Neural cell (in vitro differentiated cells): Measurements from ENCODE around the gene MYBPHL. TPM values are rescaled to one million over a fixed set of nuclear protein-coding genes. Genes with fewer than 3 reads are reported as not detected.
A peak's percentile ranks its signal among the peaks of the same experiment; 100 is the strongest.

ENCODE experiments used
- H2AFZ ChIP-seq: fragments of 200-600, 300-800 bp; sonication (generic), shearing (Covaris generic); 2 replicates; pipeline ENCODE4 v1.6.0; 2014; ENCODE audit warnings: low read depth, mild to moderate bottlenecking, antibody characterized with exemption, low read length, moderate library complexity
- H3F3A ChIP-seq: fragments of 200-600 bp; shearing (Covaris generic); 2 replicates; pipeline ENCODE4 v1.6.1; 2016; ENCODE audit warnings: mild to moderate bottlenecking, moderate library complexity, mixed read lengths, antibody characterized with exemption, low read length; ENCODE audit not compliant: insufficient read depth, poor library complexity, severe bottlenecking
- H3K27ac ChIP-seq: fragments of 200-600, 300-800 bp; sonication (generic), shearing (Covaris generic); 2 replicates; pipeline ENCODE4 v1.5.1; 2014; ENCODE audit warnings: mild to moderate bottlenecking, low read length, moderate library complexity
- H3K27me3 ChIP-seq: fragments of 300-800, 200-600 bp; sonication (generic), shearing (Covaris generic); 2 replicates; pipeline ENCODE4 v1.6.0; 2014; ENCODE audit warnings: mild to moderate bottlenecking, low read depth, low read length, moderate library complexity; ENCODE audit not compliant: insufficient read depth
- H3K36me3 ChIP-seq: fragments of 300-800, 200-600 bp; sonication (generic), shearing (Covaris generic); 2 replicates; pipeline ENCODE4 v1.5.1; 2014; ENCODE audit warnings: mild to moderate bottlenecking, antibody characterized with exemption, low read length, moderate library complexity; ENCODE audit not compliant: insufficient read depth
- H3K4me2 ChIP-seq: fragments of 300-800, 200-600 bp; sonication (generic), shearing (Covaris generic); 2 replicates; pipeline ENCODE4 v1.6.0; 2014; ENCODE audit warnings: mild to moderate bottlenecking, low read length
- H3K4me3 ChIP-seq: fragments of 300-800, 200-600 bp; sonication (generic), shearing (Covaris generic); 2 replicates; pipeline ENCODE4 v1.5.1; 2014; ENCODE audit warnings: mild to moderate bottlenecking, low read length, moderate library complexity
- H3K79me2 ChIP-seq: fragments of 200-600 bp; shearing (Covaris generic); replicated peaks from 2 replicates; pipeline ENCODE4 v1.6.0; 2014; ENCODE audit warnings: mild to moderate bottlenecking, low read length, moderate library complexity; ENCODE audit not compliant: insufficient read depth
- H3K9ac ChIP-seq: fragments of 300-800, 200-600 bp; sonication (generic), shearing (Covaris generic); 2 replicates; pipeline ENCODE4 v1.6.1; 2016; ENCODE audit warnings: mild to moderate bottlenecking, low read length, mixed read lengths
- H3K9me2 ChIP-seq: fragments of 200-600 bp; shearing (Covaris generic); 2 replicates; pipeline ENCODE4 v1.6.1; 2016; ENCODE audit warnings: mild to moderate bottlenecking, low read length, mixed read lengths; ENCODE audit not compliant: insufficient read depth
- H3K9me3 ChIP-seq: fragments of 200-600, 300-800 bp; sonication (generic), shearing (Covaris generic); 2 replicates; pipeline ENCODE4 v1.6.1; 2016; ENCODE audit warnings: mild to moderate bottlenecking, mixed run types, low read length, moderate library complexity, mixed read lengths
- H4K20me1 ChIP-seq: fragments of 200-600 bp; shearing (Covaris generic); 2 replicates; pipeline ENCODE4 v1.6.1; 2016; ENCODE audit warnings: mild to moderate bottlenecking, mixed run types; ENCODE audit not compliant: insufficient read depth
- CTCF ChIP-seq: fragments of 450-650 bp; IDR thresholded peaks from 2 replicates; pipeline ENCODE4 v1.5.1; 2014; ENCODE audit warnings: antibody characterized with exemption, mild to moderate bottlenecking, moderate library complexity; ENCODE audit not compliant: poor library complexity, severe bottlenecking
- EP300 ChIP-seq: fragments of 450-650 bp; conservative IDR thresholded peaks from 2 replicates; pipeline ENCODE4 v1.6.1; 2014; ENCODE audit warnings: antibody characterized with exemption, mild to moderate bottlenecking, moderate library complexity; ENCODE audit not compliant: poor library complexity, severe bottlenecking
- EZH2 ChIP-seq: fragments of 200-600, 300-800 bp; shearing (Covaris generic), sonication (generic); IDR thresholded peaks from 2 replicates; pipeline ENCODE4 v1.6.1; 2014; ENCODE audit warnings: antibody characterized with exemption, low read length, borderline replicate concordance, mild to moderate bottlenecking; ENCODE audit not compliant: insufficient read depth, poor library complexity, severe bottlenecking
- MXI1 ChIP-seq: fragments of 450-650 bp; conservative IDR thresholded peaks from 2 replicates; pipeline ENCODE4 v1.6.1; 2014; ENCODE audit warnings: antibody characterized with exemption, mild to moderate bottlenecking; ENCODE audit not compliant: poor library complexity, severe bottlenecking
- POLR2AphosphoS5 ChIP-seq: IDR thresholded peaks from 2 replicates; pipeline ENCODE4 v1.6.1; 2012
- RAD21 ChIP-seq: fragments of 450-650 bp; conservative IDR thresholded peaks from 2 replicates; pipeline ENCODE4 v1.6.1; 2014; ENCODE audit warnings: antibody characterized with exemption, mild to moderate bottlenecking, moderate library complexity
- SMC3 ChIP-seq: fragments of 450-650 bp; conservative IDR thresholded peaks from 2 replicates; pipeline ENCODE4 v1.6.1; 2014; ENCODE audit warnings: antibody characterized with exemption, mild to moderate bottlenecking, moderate library complexity; ENCODE audit not compliant: poor library complexity
- TAF1 ChIP-seq: IDR thresholded peaks from 2 replicates; pipeline ENCODE4 v1.6.1; 2012; ENCODE audit warnings: low read depth
- polyA plus RNA-seq: library from polyadenylated mRNA; depleted of rRNA; stranded (reverse); fragments of >200 nt; gene quantifications from 2 replicates; pipeline ENCODE4 v1.2.3, GENCODE V29; 2014
- TF ChIP-seq, protein P1 (sequence below): IDR thresholded peaks from 2 replicates; pipeline ENCODE4 v1.6.1; 2012; ENCODE audit warnings: borderline replicate concordance

MYBPHL gene
- polyA plus RNA-seq, 1 donor from 2014 or later = 1.6 TPM

DNA sequence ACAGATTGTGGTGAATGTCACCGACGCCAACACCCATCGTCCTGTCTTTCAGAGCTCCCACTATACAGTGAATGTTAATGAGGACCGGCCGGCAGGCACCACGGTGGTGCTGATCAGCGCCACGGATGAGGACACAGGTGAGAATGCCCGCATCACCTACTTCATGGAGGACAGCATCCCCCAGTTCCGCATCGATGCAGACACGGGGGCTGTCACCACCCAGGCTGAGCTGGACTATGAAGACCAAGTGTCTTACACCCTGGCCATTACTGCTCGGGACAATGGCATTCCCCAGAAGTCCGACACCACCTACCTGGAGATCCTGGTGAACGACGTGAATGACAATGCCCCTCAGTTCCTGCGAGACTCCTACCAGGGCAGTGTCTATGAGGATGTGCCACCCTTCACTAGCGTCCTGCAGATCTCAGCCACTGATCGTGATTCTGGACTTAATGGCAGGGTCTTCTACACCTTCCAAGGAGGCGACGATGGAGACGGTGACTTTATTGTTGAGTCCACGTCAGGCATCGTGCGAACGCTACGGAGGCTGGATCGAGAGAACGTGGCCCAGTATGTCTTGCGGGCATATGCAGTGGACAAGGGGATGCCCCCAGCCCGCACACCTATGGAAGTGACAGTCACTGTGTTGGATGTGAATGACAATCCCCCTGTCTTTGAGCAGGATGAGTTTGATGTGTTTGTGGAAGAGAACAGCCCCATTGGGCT is 54.5 kb downstream of the MYBPHL start:
- Histone ChIP-seq H3K27ac (no peak overlapping the region), H4K20me1 (no peaks in the 10 kb centered on the region), H3K9me3 (no peaks in the 10 kb centered on the region), H3K27me3 (no peaks in the 10 kb centered on the region), H3K4me2 (no peak overlapping the region), H3K4me3 (peak overlapping the region; percentile 75), H3F3A (no peaks in the 10 kb centered on the region), H3K36me3 (peaks cover 12% of the 10 kb centered on the region), H3K79me2 (peaks cover 66% of the 10 kb centered on the region), H3K9me2 (no peaks in the 10 kb centered on the region), H3K9ac (no peak overlapping the region), H2AFZ (no peak overlapping the region)
- TF ChIP-seq TAF1 (no peak), POLR2AphosphoS5 (no peak), EP300 (no peak), CTCF (no peak), RAD21 (no peak), MXI1 (no peak), EZH2 (no peak), SMC3 (no peak)
- TF ChIP-seq, protein P1, sequence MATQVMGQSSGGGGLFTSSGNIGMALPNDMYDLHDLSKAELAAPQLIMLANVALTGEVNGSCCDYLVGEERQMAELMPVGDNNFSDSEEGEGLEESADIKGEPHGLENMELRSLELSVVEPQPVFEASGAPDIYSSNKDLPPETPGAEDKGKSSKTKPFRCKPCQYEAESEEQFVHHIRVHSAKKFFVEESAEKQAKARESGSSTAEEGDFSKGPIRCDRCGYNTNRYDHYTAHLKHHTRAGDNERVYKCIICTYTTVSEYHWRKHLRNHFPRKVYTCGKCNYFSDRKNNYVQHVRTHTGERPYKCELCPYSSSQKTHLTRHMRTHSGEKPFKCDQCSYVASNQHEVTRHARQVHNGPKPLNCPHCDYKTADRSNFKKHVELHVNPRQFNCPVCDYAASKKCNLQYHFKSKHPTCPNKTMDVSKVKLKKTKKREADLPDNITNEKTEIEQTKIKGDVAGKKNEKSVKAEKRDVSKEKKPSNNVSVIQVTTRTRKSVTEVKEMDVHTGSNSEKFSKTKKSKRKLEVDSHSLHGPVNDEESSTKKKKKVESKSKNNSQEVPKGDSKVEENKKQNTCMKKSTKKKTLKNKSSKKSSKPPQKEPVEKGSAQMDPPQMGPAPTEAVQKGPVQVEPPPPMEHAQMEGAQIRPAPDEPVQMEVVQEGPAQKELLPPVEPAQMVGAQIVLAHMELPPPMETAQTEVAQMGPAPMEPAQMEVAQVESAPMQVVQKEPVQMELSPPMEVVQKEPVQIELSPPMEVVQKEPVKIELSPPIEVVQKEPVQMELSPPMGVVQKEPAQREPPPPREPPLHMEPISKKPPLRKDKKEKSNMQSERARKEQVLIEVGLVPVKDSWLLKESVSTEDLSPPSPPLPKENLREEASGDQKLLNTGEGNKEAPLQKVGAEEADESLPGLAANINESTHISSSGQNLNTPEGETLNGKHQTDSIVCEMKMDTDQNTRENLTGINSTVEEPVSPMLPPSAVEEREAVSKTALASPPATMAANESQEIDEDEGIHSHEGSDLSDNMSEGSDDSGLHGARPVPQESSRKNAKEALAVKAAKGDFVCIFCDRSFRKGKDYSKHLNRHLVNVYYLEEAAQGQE = no peak

- no peak overlapping the region for H2AFZ ChIP-seq
- H3K9ac ChIP-seq = no peak overlapping the region
Measured at GRCh38 chr1:109251277-109252166, 55.3 kb downstream of the MYBPHL start.

More at GRCh38 chr1:109251277-109252166, 55.3 kb downstream of the MYBPHL start:
- no peak overlapping the region for H3K4me2 ChIP-seq
- no peaks in the 10 kb centered on the region for H3K9me3 ChIP-seq
- H3K4me3 ChIP-seq = peak overlapping the region; percentile 75
- H3K79me2 ChIP-seq = peaks cover 66% of the 10 kb centered on the region
- no peaks in the 10 kb centered on the region for H3K27me3 ChIP-seq
- no peaks in the 10 kb centered on the region for H3K9me2 ChIP-seq
- TF ChIP-seq POLR2AphosphoS5 (no peak), SMC3 (no peak), CTCF (no peak), MXI1 (no peak), TAF1 (no peak), EZH2 (no peak), EP300 (no peak), RAD21 (no peak)
- TF ChIP-seq, protein P1 = no peak
- H3K36me3 ChIP-seq = peaks cover 12% of the 10 kb centered on the region
- no peaks in the 10 kb centered on the region for H4K20me1 ChIP-seq
- no peaks in the 10 kb centered on the region for H3F3A ChIP-seq
- H3K27ac ChIP-seq = no peak overlapping the region
